Smooth muscle cell (in vitro differentiated cells): ENCODE measurements around the gene SMTN. TPM values are rescaled to one million over a fixed set of nuclear protein-coding genes. Genes with fewer than 3 reads are reported as not detected.
"Not testable (repeated sequence)": the region's sequence is repeated elsewhere in the genome, so short reads cannot be mapped to it uniquely, and the experiment has no call there.

Source experiments
- DNase-seq: peaks from one replicate; lab custom pipeline; 2025; ENCODE audit not compliant: unreplicated experiment; lab: John Stamatoyannopoulos, UW
- H2AFZ ChIP-seq: fragments of 200-600 bp; sonication (generic); 2 replicates; pipeline ENCODE4 v1.6.0; 2016; ENCODE audit warnings: antibody characterized with exemption, low read depth, mild to moderate bottlenecking
- H3F3A ChIP-seq: fragments of 200-600 bp; sonication (generic); 2 replicates; pipeline ENCODE4 v1.6.0; 2017; ENCODE audit warnings: antibody characterized with exemption, low read depth
- H3K27ac ChIP-seq: fragments of 200-600 bp; sonication (generic); 2 replicates; pipeline ENCODE4 v1.5.1; 2016; ENCODE audit warnings: low read depth, mild to moderate bottlenecking
- H3K27me3 ChIP-seq: fragments of 200-600 bp; sonication (generic); 2 replicates; pipeline ENCODE4 v1.6.1; 2016; ENCODE audit warnings: low read depth, mild to moderate bottlenecking
- H3K36me3 ChIP-seq: fragments of 200-600 bp; sonication (generic); 2 replicates; pipeline ENCODE4 v1.5.1; 2016; ENCODE audit warnings: low read depth
- H3K4me1 ChIP-seq: fragments of 200-600 bp; sonication (generic); 2 replicates; pipeline ENCODE4 v1.5.1; 2016; ENCODE audit warnings: low read depth
- H3K4me2 ChIP-seq: fragments of 200-600 bp; sonication (generic); 2 replicates; pipeline ENCODE4 v1.6.0; 2016; ENCODE audit warnings: mild to moderate bottlenecking
- H3K4me3 ChIP-seq: fragments of 200-600 bp; sonication (generic); 2 replicates; pipeline ENCODE4 v1.5.1; 2016; ENCODE audit warnings: mild to moderate bottlenecking
- H3K79me2 ChIP-seq: fragments of 200-600 bp; sonication (generic); 2 replicates; pipeline ENCODE4 v1.6.0; 2016; ENCODE audit warnings: low read depth, mild to moderate bottlenecking
- H3K9ac ChIP-seq: fragments of 200-600 bp; sonication (generic); 2 replicates; pipeline ENCODE4 v1.6.0; 2016; ENCODE audit warnings: low read depth
- H3K9me3 ChIP-seq: fragments of 200-600 bp; sonication (generic); replicated peaks from 2 replicates; pipeline ENCODE4 v1.5.1; 2016; ENCODE audit warnings: low read depth
- H4K20me1 ChIP-seq: fragments of 200-600 bp; sonication (generic); 2 replicates; pipeline ENCODE4 v1.6.0; 2016; ENCODE audit warnings: low read depth
- WGBS: methylation state at CpG from one replicate; pipeline ENCODE4 v1.1.7; 2016; ENCODE audit warnings: low lambda C conversion rate; 5-methylcytosine and 5-hydroxymethylcytosine counted together
- polyA plus RNA-seq: library from polyadenylated mRNA; unstranded; fragments of >200 nt; fragmentation: Nextera tagmentation; extraction: Ambion mirVana; gene quantifications from 2 replicates; pipeline ENCODE4 v1.2.1, GENCODE V29; 2016
- total RNA-seq: library from RNA; depleted of rRNA; stranded (reverse); fragments of >200 nt; gene quantifications from 2 replicates; pipeline ENCODE4 v1.2.3, GENCODE V29; 2014
- TF ChIP-seq, protein P1 (sequence below): fragments of 200-600 bp; sonication (generic); IDR thresholded peaks from 2 replicates; pipeline ENCODE4 v1.5.1; 2017; ENCODE audit warnings: borderline replicate concordance, mild to moderate bottlenecking, antibody characterized with exemption; ENCODE audit not compliant: insufficient read depth, poor library complexity, severe bottlenecking

Gene SMTN
- total and polyA plus RNA-seq, 2 experiments from 2014 or later, result 58.6 to 108 TPM

GRCh38 chr22:31056986-31057599, 24.0 kb upstream of the SMTN start:
- peak overlapping the region; percentile 52 for H3K4me2 ChIP-seq
- WGBS, result 42% methylated on average over 5 of the region's 5 CpGs

DNA sequence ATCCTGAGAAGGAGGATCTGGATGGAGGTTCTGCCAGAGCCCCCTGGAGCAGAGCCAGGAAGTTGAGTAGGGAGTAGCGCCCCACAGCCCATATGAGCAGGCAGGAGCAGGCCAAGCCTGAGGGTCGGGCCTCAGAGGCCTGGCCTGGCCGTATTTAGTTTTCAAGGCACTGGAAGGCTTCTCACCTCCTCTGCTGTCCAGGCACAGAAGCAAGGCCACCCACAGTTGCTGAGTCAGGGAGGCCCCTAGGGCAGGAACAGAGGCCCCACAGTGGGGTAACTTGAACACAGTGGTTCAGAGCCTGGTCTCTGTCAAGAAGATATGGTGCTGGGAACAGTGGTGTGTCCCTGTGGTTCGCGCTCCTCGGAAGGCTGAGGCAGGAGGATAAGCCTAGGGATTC, 21.5 kb upstream of the SMTN start:
- H3K79me2 ChIP-seq, H4K20me1 ChIP-seq, H3K4me3 ChIP-seq, H3K9ac ChIP-seq, H3K9me3 ChIP-seq, H3K27me3 ChIP-seq, H3K36me3 ChIP-seq, H2AFZ ChIP-seq: not testable (repeated sequence)
- peak; percentile 23 for DNase-seq
- peak overlapping the region; percentile 36 for H3K27ac ChIP-seq
- WGBS, result 5% methylated on average over 6 of the region's 6 CpGs
- peak overlapping the region; percentile 4 for H3K4me2 ChIP-seq
- H3F3A ChIP-seq, result peaks cover 10% of the 10 kb centered on the region
- peaks cover 13% of the 10 kb centered on the region for H3K4me1 ChIP-seq

More at GRCh38 chr22:31056986-31057599, 24.0 kb upstream of the SMTN start:
- H3K9me3 ChIP-seq, result no peaks in the 10 kb centered on the region
- H4K20me1 ChIP-seq, result no peaks in the 10 kb centered on the region
- H3K27ac ChIP-seq, result peak overlapping the region; percentile 71
- H3K27me3 ChIP-seq, result no peaks in the 10 kb centered on the region
- H3F3A ChIP-seq, result peaks cover 14% of the 10 kb centered on the region
- H3K36me3 ChIP-seq, result no peaks in the 10 kb centered on the region
- no peak overlapping the region for H3K4me3 ChIP-seq
- H3K9ac ChIP-seq, result no peak overlapping the region
- DNase-seq, result no peak
- H2AFZ ChIP-seq, result no peak overlapping the region
- H3K79me2 ChIP-seq, result no peaks in the 10 kb centered on the region
- TF ChIP-seq, protein P1, sequence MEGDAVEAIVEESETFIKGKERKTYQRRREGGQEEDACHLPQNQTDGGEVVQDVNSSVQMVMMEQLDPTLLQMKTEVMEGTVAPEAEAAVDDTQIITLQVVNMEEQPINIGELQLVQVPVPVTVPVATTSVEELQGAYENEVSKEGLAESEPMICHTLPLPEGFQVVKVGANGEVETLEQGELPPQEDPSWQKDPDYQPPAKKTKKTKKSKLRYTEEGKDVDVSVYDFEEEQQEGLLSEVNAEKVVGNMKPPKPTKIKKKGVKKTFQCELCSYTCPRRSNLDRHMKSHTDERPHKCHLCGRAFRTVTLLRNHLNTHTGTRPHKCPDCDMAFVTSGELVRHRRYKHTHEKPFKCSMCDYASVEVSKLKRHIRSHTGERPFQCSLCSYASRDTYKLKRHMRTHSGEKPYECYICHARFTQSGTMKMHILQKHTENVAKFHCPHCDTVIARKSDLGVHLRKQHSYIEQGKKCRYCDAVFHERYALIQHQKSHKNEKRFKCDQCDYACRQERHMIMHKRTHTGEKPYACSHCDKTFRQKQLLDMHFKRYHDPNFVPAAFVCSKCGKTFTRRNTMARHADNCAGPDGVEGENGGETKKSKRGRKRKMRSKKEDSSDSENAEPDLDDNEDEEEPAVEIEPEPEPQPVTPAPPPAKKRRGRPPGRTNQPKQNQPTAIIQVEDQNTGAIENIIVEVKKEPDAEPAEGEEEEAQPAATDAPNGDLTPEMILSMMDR, result no peak
- H3K4me1 ChIP-seq, result peaks cover 13% of the 10 kb centered on the region

- peaks cover 3% of the 10 kb centered on the region for H3F3A ChIP-seq
- H3K27ac ChIP-seq, result peak overlapping the region; percentile 5
- no peaks in the 10 kb centered on the region for H3K4me1 ChIP-seq
- H3K36me3 ChIP-seq, result no peaks in the 10 kb centered on the region
- no peaks in the 10 kb centered on the region for H3K9me3 ChIP-seq
- H3K27me3 ChIP-seq, result no peaks in the 10 kb centered on the region
- H2AFZ ChIP-seq, result no peak overlapping the region
- H3K9ac ChIP-seq, result no peak overlapping the region
- no peaks in the 10 kb centered on the region for H3K79me2 ChIP-seq
- TF ChIP-seq, protein P1, result no peak
- WGBS, result 58% methylated on average over 2 of the region's 2 CpGs
- H4K20me1 ChIP-seq, result no peaks in the 10 kb centered on the region
- DNase-seq, result no peak
- no peak overlapping the region for H3K4me3 ChIP-seq
- H3K4me2 ChIP-seq, result no peak overlapping the region
These were observed 18.4 kb upstream of the SMTN start for GRCh38 chr22:31062566-31063230.

DNA sequence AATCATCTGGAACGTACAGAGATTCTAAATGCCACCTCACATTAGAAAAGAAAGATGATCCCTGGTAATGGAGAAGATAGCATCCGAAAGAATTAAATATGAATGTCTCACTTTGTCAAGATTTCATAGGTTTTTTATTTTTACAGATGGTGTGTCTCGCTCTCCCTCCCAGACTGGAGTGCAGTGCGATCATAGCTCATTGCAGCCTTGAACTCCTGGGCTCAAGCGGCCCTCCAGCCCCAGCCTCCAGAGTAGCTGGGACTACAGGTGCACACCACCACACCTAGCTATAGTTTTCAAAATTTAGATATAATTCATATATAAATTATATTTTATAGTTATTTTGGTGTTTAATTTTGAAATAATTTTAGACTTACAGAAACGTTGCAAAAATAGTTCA, 16.7 kb upstream of the SMTN start:
- Histone ChIP-seq H3K79me2 (no peaks in the 10 kb centered on the region), H3K4me3 (no peak overlapping the region), H3K27ac (no peak overlapping the region), H3K9me3 (no peaks in the 10 kb centered on the region), H3K9ac (no peak overlapping the region), H3K27me3 (no peaks in the 10 kb centered on the region), H3K36me3 (no peaks in the 10 kb centered on the region), H3K4me2 (no peak overlapping the region), H2AFZ (no peak overlapping the region), H3K4me1 (no peaks in the 10 kb centered on the region), H3F3A (no peaks in the 10 kb centered on the region), H4K20me1 (no peaks in the 10 kb centered on the region)
- no peak for DNase-seq
- TF ChIP-seq, protein P1, result no peak
- WGBS, result 95% methylated on average over 6 of the region's 6 CpGs
